ENCODE data around the gene PDLIM1. TPM values are rescaled to one million over a fixed set of nuclear protein-coding genes. Genes with fewer than 3 reads are reported as not detected.

The PDLIM1 gene
- total and polyA plus RNA-seq, 10 of the 15 experiments (the other 5 are each of a cell fraction or from before 2014, with no cell fraction given) = 95.7 to 714 (median 309) TPM

DNA sequence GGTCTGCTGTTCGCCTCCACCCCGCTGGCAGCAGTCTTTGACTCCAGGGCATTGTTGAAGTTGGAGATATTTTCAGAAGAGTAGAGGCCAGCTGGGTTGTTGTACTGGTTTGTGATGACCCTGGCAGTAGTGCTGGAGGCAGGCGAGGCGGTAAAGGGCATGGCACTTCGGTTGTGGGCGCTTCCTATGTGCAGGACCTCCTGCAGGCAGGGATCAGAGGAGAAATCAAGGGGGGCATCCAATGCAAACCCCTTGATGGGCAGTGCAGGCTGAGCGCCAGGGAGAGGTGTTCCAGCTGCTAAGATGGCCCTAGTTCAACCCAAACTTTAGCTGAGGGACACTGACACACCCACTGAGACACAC, 27.0 kb downstream of the PDLIM1 start:
- RAD21 ChIA-PET (ENCODE audit: unreplicated experiment) = no interaction called here
- Histone ChIP-seq H3K79me2 (ENCODE audit: control insufficient read depth, insufficient read depth, low read length) (peaks cover 8% of the 10 kb centered on the region), H3K27ac (ENCODE audit: control insufficient read depth, insufficient read depth) (no peak overlapping the region), H3K9me3 (replicated peaks; ENCODE audit: control insufficient read depth, insufficient read depth, low read length) (no peaks in the 10 kb centered on the region), H3K36me3 (ENCODE audit: control insufficient read depth in 2 of 2, insufficient read depth in 2 of 2, low read length in 1 of 2) (peaks cover 45 to 50% of the 10 kb centered on the region in 2 experiments), H3K4me1 (ENCODE audit: control insufficient read depth, insufficient read depth, low read length) (peaks cover 4% of the 10 kb centered on the region; the same call in 1 of the 2 replicates), H3K4me2 (ENCODE audit: control insufficient read depth, insufficient read depth) (no peak overlapping the region), H3K27me3 (replicated peaks in 1 of 2; ENCODE audit: control insufficient read depth in 2 of 2, insufficient read depth in 2 of 2, low read length in 1 of 2) (no peaks in the 10 kb centered on the region), H4K20me1 (ENCODE audit: control insufficient read depth, insufficient read depth) (no peaks in the 10 kb centered on the region; the same call in 1 of the 2 replicates), H3K4me3 (no peak overlapping the region), H3K9ac (ENCODE audit: control insufficient read depth, insufficient read depth, low read length) (no peak overlapping the region), H2AFZ (ENCODE audit: control insufficient read depth, low read depth, low read length) (no peak overlapping the region)
- ATAC-seq (no peak), FAIRE-seq (no peak), DNase-seq (ENCODE audit: low read depth, low spot score) (no peak)
- SMC1A ChIA-PET (ENCODE audit: uncharacterized antibody, unreplicated experiment) = interaction anchor here (1.9 to 2.7 kb wide), 2 partner anchors 18 to 25 kb away, joined by 7 to 13 read pairs; no protein-coding TSS in a partner anchor
- in situ Hi-C loops (cut with MboI) = no loop called here
- TF ChIP-seq ZBED1 (IDR thresholded peaks at IDR 0.05; ENCODE audit: borderline replicate concordance) (no peak), NR2F1 (conservative IDR thresholded peaks at IDR 0.05) (no peak), RB1 (IDR thresholded peaks at IDR 0.05; ENCODE audit: borderline replicate concordance) (no peak), EP300 (IDR thresholded peaks at IDR 0.05; ENCODE audit: borderline replicate concordance in 1 of 2, control insufficient read depth in 1 of 2, low read depth in 2 of 2, low read length in 2 of 2) (no peak), YBX1 (IDR thresholded peaks at IDR 0.05) (no peak), SMARCA5 (IDR thresholded peaks at IDR 0.05) (no peak), CREB1 (IDR thresholded peaks at IDR 0.05; ENCODE audit: low read depth) (no peak), IRF4 (IDR thresholded peaks at IDR 0.05; ENCODE audit: low read depth, low read length) (no peak), SMC3 (IDR thresholded peaks at IDR 0.05; ENCODE audit: borderline replicate concordance, low read length) (no peak), DPF2 (IDR thresholded peaks at IDR 0.05) (no peak), SIN3A (IDR thresholded peaks at IDR 0.05; ENCODE audit: low read depth, low read length) (no peak), RBBP5 (conservative IDR thresholded peaks at IDR 0.05) (no peak)
- TF ChIP-seq, protein P1, sequence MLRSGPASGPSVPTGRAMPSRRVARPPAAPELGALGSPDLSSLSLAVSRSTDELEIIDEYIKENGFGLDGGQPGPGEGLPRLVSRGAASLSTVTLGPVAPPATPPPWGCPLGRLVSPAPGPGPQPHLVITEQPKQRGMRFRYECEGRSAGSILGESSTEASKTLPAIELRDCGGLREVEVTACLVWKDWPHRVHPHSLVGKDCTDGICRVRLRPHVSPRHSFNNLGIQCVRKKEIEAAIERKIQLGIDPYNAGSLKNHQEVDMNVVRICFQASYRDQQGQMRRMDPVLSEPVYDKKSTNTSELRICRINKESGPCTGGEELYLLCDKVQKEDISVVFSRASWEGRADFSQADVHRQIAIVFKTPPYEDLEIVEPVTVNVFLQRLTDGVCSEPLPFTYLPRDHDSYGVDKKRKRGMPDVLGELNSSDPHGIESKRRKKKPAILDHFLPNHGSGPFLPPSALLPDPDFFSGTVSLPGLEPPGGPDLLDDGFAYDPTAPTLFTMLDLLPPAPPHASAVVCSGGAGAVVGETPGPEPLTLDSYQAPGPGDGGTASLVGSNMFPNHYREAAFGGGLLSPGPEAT (IDR thresholded peaks at IDR 0.05; ENCODE audit: low read depth) = no peak
- TF ChIP-seq, protein P2, sequence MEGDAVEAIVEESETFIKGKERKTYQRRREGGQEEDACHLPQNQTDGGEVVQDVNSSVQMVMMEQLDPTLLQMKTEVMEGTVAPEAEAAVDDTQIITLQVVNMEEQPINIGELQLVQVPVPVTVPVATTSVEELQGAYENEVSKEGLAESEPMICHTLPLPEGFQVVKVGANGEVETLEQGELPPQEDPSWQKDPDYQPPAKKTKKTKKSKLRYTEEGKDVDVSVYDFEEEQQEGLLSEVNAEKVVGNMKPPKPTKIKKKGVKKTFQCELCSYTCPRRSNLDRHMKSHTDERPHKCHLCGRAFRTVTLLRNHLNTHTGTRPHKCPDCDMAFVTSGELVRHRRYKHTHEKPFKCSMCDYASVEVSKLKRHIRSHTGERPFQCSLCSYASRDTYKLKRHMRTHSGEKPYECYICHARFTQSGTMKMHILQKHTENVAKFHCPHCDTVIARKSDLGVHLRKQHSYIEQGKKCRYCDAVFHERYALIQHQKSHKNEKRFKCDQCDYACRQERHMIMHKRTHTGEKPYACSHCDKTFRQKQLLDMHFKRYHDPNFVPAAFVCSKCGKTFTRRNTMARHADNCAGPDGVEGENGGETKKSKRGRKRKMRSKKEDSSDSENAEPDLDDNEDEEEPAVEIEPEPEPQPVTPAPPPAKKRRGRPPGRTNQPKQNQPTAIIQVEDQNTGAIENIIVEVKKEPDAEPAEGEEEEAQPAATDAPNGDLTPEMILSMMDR (IDR thresholded peaks at IDR 0.05 in 2 of 3, conservative IDR thresholded peaks at IDR 0.05 in 1 of 3; ENCODE audit: control insufficient read depth in 2 of 3, extremely low read depth in 1 of 3, insufficient read depth in 1 of 3, low read depth in 3 of 3, low read length in 3 of 3) = no peak
- TF ChIP-seq, protein P3, sequence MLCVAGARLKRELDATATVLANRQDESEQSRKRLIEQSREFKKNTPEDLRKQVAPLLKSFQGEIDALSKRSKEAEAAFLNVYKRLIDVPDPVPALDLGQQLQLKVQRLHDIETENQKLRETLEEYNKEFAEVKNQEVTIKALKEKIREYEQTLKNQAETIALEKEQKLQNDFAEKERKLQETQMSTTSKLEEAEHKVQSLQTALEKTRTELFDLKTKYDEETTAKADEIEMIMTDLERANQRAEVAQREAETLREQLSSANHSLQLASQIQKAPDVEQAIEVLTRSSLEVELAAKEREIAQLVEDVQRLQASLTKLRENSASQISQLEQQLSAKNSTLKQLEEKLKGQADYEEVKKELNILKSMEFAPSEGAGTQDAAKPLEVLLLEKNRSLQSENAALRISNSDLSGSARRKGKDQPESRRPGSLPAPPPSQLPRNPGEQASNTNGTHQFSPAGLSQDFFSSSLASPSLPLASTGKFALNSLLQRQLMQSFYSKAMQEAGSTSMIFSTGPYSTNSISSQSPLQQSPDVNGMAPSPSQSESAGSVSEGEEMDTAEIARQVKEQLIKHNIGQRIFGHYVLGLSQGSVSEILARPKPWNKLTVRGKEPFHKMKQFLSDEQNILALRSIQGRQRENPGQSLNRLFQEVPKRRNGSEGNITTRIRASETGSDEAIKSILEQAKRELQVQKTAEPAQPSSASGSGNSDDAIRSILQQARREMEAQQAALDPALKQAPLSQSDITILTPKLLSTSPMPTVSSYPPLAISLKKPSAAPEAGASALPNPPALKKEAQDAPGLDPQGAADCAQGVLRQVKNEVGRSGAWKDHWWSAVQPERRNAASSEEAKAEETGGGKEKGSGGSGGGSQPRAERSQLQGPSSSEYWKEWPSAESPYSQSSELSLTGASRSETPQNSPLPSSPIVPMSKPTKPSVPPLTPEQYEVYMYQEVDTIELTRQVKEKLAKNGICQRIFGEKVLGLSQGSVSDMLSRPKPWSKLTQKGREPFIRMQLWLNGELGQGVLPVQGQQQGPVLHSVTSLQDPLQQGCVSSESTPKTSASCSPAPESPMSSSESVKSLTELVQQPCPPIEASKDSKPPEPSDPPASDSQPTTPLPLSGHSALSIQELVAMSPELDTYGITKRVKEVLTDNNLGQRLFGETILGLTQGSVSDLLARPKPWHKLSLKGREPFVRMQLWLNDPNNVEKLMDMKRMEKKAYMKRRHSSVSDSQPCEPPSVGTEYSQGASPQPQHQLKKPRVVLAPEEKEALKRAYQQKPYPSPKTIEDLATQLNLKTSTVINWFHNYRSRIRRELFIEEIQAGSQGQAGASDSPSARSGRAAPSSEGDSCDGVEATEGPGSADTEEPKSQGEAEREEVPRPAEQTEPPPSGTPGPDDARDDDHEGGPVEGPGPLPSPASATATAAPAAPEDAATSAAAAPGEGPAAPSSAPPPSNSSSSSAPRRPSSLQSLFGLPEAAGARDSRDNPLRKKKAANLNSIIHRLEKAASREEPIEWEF (IDR thresholded peaks at IDR 0.05; ENCODE audit: insufficient replicate concordance, low read depth, low read length) = no peak
- POLR2A ChIA-PET = interaction anchor here (1.4 kb wide), 1 partner anchor 35 kb away, joined by 4 read pairs; no protein-coding TSS in a partner anchor
- intact Hi-C loops (cut with micrococcal nuclease; ENCODE audit: unreplicated experiment) = no loop called here
- WGBS (ENCODE audit: insufficient coverage, insufficient replicate concordance, low lambda C conversion rate, missing lambda C conversion rate) = 86% methylated on average over 7 of the region's 7 CpGs
- BruUV-seq (replicated peaks) = no TSS peak
- CTCF ChIA-PET = interaction anchor here (1.1 to 2.1 kb wide), 4 partner anchors 9 to 99 kb away, joined by 3 to 18 read pairs (median 4); no protein-coding TSS in a partner anchor

All from GM12878 (cell line).